ENCODE results near the gene SCNN1A.

DNA sequence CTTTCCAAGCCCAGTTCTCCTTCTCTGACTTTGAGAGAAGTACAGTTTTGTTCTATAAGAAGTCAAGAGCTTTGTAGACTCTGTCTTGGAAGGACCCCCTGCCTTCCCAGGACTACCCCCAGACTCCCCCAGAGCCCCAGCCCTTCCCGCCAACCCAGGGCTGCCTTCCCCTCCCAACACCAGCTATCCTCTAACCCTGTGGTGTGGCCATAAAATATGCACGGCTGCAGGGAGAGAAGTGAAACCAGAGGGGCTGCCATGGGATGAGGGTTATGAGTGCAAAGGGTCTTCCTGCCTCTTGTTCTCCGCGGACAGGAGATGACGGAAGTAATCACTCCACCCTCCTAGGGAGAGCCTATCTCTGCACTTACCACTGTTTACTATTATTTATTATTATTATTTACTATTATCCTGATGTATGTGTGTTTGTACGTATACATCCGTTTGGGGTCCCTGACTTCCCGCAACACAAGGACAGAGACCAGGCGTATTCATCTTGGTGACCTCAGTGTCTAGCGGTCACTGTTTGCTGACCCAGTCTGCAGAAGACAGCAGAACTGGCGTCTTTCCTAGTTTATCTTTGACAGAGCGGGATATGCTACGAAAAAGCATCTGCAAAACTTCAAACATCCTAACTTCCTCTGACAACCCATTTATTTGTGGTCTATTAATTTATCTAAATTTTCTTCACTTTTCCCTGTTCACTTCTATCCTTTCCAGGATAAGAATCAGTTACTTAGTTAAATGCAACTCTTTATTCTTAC is 3.5 kb upstream of the SCNN1A start:
- TF ChIP-seq EZH2 (IDR thresholded peaks at IDR 0.05; ENCODE audit: low read length, missing control alignments) = no peak
- no peak for TF ChIP-seq CTCF (conservative IDR thresholded peaks at IDR 0.05 in 1 of 2, IDR thresholded peaks at IDR 0.05 in 1 of 2; ENCODE audit: low read depth in 1 of 2, low read length in 2 of 2)
